HG03097 (cell line): Measurements from ENCODE around the gene NFYC.
"Not testable (repeated sequence)": the region's sequence is repeated elsewhere in the genome, so short reads cannot be mapped to it uniquely, and the experiment has no call there.

ENCODE experiments used
- ATAC-seq: cut with Tn5 transposase; IDR thresholded peaks from one replicate; pipeline ENCODE4 v1.9.1; 2021; ENCODE audit not compliant: unreplicated experiment, low FRiP score

Gene NFYC

GRCh38 chr1:40704817-40705733 lies 13.6 kb downstream of the NFYC start:
- no peak for ATAC-seq

- ATAC-seq: no peak
Measured at GRCh38 chr1:40706626-40707025, 15.1 kb downstream of the NFYC start.

GRCh38 chr1:40708750-40709099 lies 17.2 kb downstream of the NFYC start:
- ATAC-seq: peak; percentile 67

- peak; percentile 87 for ATAC-seq
Measured at GRCh38 chr1:40709100-40709801, 17.7 kb downstream of the NFYC start.

GRCh38 chr1:40709802-40710278 lies 18.3 kb downstream of the NFYC start:
- ATAC-seq: no peak

- ATAC-seq: no peak
Measured at GRCh38 chr1:40710581-40711315, 19.2 kb downstream of the NFYC start.

- ATAC-seq: no peak
Measured at GRCh38 chr1:40711465-40712404, 20.2 kb downstream of the NFYC start.

GRCh38 chr1:40712405-40712944 lies 21.0 kb downstream of the NFYC start:
- ATAC-seq: no peak

GRCh38 chr1:40712997-40713396 lies 21.5 kb downstream of the NFYC start:
- no peak for ATAC-seq

- no peak for ATAC-seq
Measured at GRCh38 chr1:40715491-40716059, 24.1 kb downstream of the NFYC start.

GRCh38 chr1:40717065-40717464 lies 25.6 kb downstream of the NFYC start:
- ATAC-seq: no peak

- no peak for ATAC-seq
Measured at GRCh38 chr1:40717955-40718354, 26.5 kb downstream of the NFYC start.

GRCh38 chr1:40720493-40720892 lies 29.0 kb downstream of the NFYC start:
- no peak for ATAC-seq

GRCh38 chr1:40722622-40723021 lies 31.1 kb downstream of the NFYC start:
- ATAC-seq: no peak

GRCh38 chr1:40723196-40723955 lies 31.9 kb downstream of the NFYC start:
- no peak for ATAC-seq

- ATAC-seq: not testable (repeated sequence)
Measured at GRCh38 chr1:40727662-40728061, 36.2 kb downstream of the NFYC start.

GRCh38 chr1:40729316-40729862 lies 37.9 kb downstream of the NFYC start:
- not testable (repeated sequence) for ATAC-seq

GRCh38 chr1:40732756-40733301 lies 41.3 kb downstream of the NFYC start:
- ATAC-seq: no peak
